Upper lobe of left lung (tissue), 6 donors: ENCODE measurements around the gene STAC. TPM values are rescaled to one million over a fixed set of nuclear protein-coding genes. Genes with fewer than 3 reads are reported as not detected.
"Not testable (repeated sequence)": the region's sequence is repeated elsewhere in the genome, so short reads cannot be mapped to it uniquely, and the experiment has no call there.

ENCODE experiments used
- ATAC-seq, 2 donors: fragments of 200-7000 bp; cut with Tn5 transposase; one replicate each; pipeline ENCODE4 v1.9.1; 2022; ENCODE audit warnings: mild to moderate bottlenecking in 2 of 2, moderate library complexity in 2 of 2; ENCODE audit not compliant: low FRiP score in 2 of 2
- DNase-seq, 2 donors: peaks; one replicate each; pipeline ENCODE4 v3.0.0-alpha.2; 2019 to 2020
- H3K27ac ChIP-seq, 4 donors: fragments of 200-600 bp; sonication (generic); one replicate each; pipeline ENCODE4 v1.5.1; 2016 to 2019
- H3K27me3 ChIP-seq, 4 donors: fragments of 200-600 bp; sonication (generic); one replicate each; pipeline ENCODE4 v1.5.1; 2017 to 2019
- H3K36me3 ChIP-seq, 4 donors: fragments of 200-600 bp; sonication (generic); one replicate each; pipeline ENCODE4 v1.5.1; 2016 to 2019
- H3K4me1 ChIP-seq, 4 donors: fragments of 200-600 bp; sonication (generic); one replicate each; pipeline ENCODE4 v1.5.1; 2018 to 2019
- H3K4me3 ChIP-seq, 4 donors: fragments of 200-600 bp; sonication (generic); one replicate each; pipeline ENCODE4 v1.5.1; 2017 to 2019; ENCODE audit warnings: mild to moderate bottlenecking in 2 of 4, moderate library complexity in 1 of 4
- H3K9me3 ChIP-seq, 4 donors: fragments of 200-600 bp; sonication (generic); one replicate each; pipeline ENCODE4 v1.5.1; 2018 to 2019
- CTCF ChIP-seq, 6 experiments: fragments of 450-650 bp in 4 of 6; fragments of 200-600 bp in 2 of 6; sonication (generic) in 2 of 6; IDR thresholded peaks; one replicate each; pipeline ENCODE4 v1.5.1; 2016 to 2019; ENCODE audit warnings: antibody characterized with exemption in 6 of 6
- EP300 ChIP-seq, 4 donors: sonication (generic); formaldehyde crosslinking; IDR thresholded peaks; one replicate each; pipeline ENCODE4 v1.5.1; 2017; ENCODE audit warnings: antibody characterized with exemption in 4 of 4, control low read depth in 2 of 4
- POLR2A ChIP-seq, 4 donors: fragments of 450-650 bp; IDR thresholded peaks; one replicate each; pipeline ENCODE4 v1.5.1; 2016 to 2017; ENCODE audit warnings: antibody characterized with exemption in 4 of 4, mild to moderate bottlenecking in 2 of 4
- POLR2AphosphoS5 ChIP-seq, 2 donors: sonication (generic); formaldehyde crosslinking; IDR thresholded peaks; one replicate each; pipeline ENCODE4 v1.5.1; 2017; ENCODE audit warnings: antibody characterized with exemption in 2 of 2
- WGBS, 2 donors: methylation state at CpG; one replicate each; pipeline ENCODE4 v1.1.5; 2017 to 2018; 5-methylcytosine and 5-hydroxymethylcytosine counted together
- total RNA-seq, 6 donors: library from RNA; depleted of rRNA in 4 of 6; stranded (reverse); fragments of >200 nt in 4 of 6; gene quantifications; one replicate each; pipeline versions ENCODE4 v1.1.0 to v1.2.1, GENCODE V29; 2016 to 2021
- donor health status: DM: no; HTN: no; CAD: no; lungs with moderate emphysema.
- donor health status: DM: no; HTN: yes; CAD: no; lungs with severe emphysema.

STAC gene
- total RNA-seq, 6 donors from 2014 or later = 11.5 to 31.2 (median 23.5) TPM

DNA sequence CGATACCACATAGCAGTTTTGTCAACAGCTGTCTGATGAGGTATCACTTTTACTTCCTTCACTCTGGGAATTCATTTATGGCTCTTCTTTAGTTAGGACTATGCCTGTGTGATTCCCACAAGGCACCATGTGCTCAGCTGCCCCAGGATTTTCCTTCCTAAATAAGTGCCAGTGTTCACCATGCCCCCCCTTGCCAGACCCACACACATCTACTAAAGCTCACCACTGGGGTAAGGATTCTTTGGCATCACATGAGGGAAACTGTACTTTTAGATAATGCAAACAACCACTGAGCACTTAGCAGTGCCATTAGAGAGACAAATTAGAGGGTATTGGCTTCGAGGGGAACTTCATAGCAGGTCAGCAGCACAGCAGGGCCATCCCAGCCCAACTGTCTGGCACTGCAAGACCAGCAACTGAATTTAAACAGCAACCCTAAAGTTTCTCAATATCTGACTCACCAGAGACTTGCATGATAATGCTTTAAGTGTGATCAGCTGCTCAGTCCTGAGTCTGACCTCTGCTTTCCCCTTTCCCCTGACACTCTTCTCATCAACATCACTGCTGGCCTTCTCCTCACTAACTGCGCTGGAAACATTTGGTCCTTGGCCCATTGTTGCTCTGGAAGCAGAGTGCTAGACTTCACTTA, 114.3 kb downstream of the STAC start:
- WGBS, 2 donors = 59 to 69% methylated on average over 3 of the region's 3 CpGs
- Histone ChIP-seq H3K4me3 (no peak overlapping the region), H3K27ac (peak overlapping the region in 1 of 4 donors; percentile 50), H3K4me1 (peaks cover 8 to 29% (median 19%) of the 10 kb centered on the region in 4 donors), H3K36me3 (no peaks in the 10 kb centered on the region), H3K9me3 (no peaks in the 10 kb centered on the region), H3K27me3 (no peaks in the 10 kb centered on the region)
- DNase-seq (peak in 1 of 2 donors; percentile 43), ATAC-seq (peak; percentile 80 to 92)
- TF ChIP-seq POLR2A (IDR thresholded peaks at IDR 0.05) (peak in 1 of 4 donors; percentile 56), EP300 (IDR thresholded peaks at IDR 0.05) (peak in 1 of 4 donors; percentile 75), CTCF (IDR thresholded peaks at IDR 0.05) (no peak), POLR2AphosphoS5 (IDR thresholded peaks at IDR 0.05) (peak; percentile 49 to 57)

GRCh38 chr3:36496684-36497633, 116.7 kb downstream of the STAC start:
- TF ChIP-seq EP300 (IDR thresholded peaks at IDR 0.05) = peak in 2 of 4 donors; percentile 3 to 19
- TF ChIP-seq CTCF (IDR thresholded peaks at IDR 0.05) = no peak
- peak in 1 of 2 donors; percentile 12 for TF ChIP-seq POLR2AphosphoS5 (IDR thresholded peaks at IDR 0.05)
- no peak for TF ChIP-seq POLR2A (IDR thresholded peaks at IDR 0.05)
- Histone ChIP-seq H3K36me3 (no peaks in the 10 kb centered on the region), H3K4me1 (peaks cover 8 to 29% (median 19%) of the 10 kb centered on the region in 4 donors), H3K27me3 (no peaks in the 10 kb centered on the region), H3K4me3 (no peak overlapping the region), H3K27ac (peak overlapping the region in 3 of 4 donors; percentile 1 to 23 (median 15)), H3K9me3 (no peaks in the 10 kb centered on the region)
- ATAC-seq (peak; percentile 68 to 81), DNase-seq (no peak)
- WGBS, 2 donors = 33 to 56% methylated on average over 2 of the region's 2 CpGs

DNA sequence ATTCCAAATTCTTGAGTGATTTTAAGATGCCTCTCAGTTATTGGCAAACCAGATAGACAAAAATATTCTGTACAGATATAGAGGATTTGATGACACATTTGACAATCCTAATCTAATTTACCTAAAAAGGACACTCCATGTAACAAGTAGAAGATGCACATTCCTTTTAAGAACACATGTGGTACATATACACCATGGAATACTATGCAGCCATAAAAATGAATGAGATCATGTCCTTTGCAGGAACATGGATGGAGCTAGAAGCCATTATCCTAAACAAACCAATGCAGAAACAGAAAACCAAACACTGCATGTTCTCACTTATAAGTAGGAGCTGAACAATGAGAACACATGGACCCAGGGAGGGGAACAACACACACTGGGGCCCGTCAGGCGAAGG, 119.7 kb downstream of the STAC start:
- H3K27me3 ChIP-seq, H3K36me3 ChIP-seq, H3K4me3 ChIP-seq, H3K27ac ChIP-seq, ATAC-seq, DNase-seq, H3K9me3 ChIP-seq: not testable (repeated sequence)
- WGBS, 2 donors = 90 to 94% methylated on average over 2 of the region's 2 CpGs
- peaks cover 8 to 22% (median 17%) of the 10 kb centered on the region in 4 donors for H3K4me1 ChIP-seq

- H3K27me3 ChIP-seq = no peaks in the 10 kb centered on the region
- ATAC-seq = no peak
- WGBS, 2 donors = 68 to 71% methylated on average over 1 of the region's 1 CpG
- peaks cover 0 to 9% (median 6%) of the 10 kb centered on the region in 4 donors for H3K4me1 ChIP-seq
- no peak for TF ChIP-seq CTCF (IDR thresholded peaks at IDR 0.05)
- TF ChIP-seq POLR2AphosphoS5 (IDR thresholded peaks at IDR 0.05) = no peak
- TF ChIP-seq EP300 (IDR thresholded peaks at IDR 0.05) = no peak
- TF ChIP-seq POLR2A (IDR thresholded peaks at IDR 0.05) = no peak
- H3K27ac ChIP-seq = no peak overlapping the region
- DNase-seq = no peak
- H3K36me3 ChIP-seq = no peaks in the 10 kb centered on the region
- no peaks in the 10 kb centered on the region for H3K9me3 ChIP-seq
- H3K4me3 ChIP-seq = no peak overlapping the region
These were observed 121.3 kb downstream of the STAC start for GRCh38 chr3:36501616-36502015.

GRCh38 chr3:36505393-36505792, 125.1 kb downstream of the STAC start:
- WGBS, 2 donors = 72 to 87% methylated on average over 2 of the region's 2 CpGs

More at GRCh38 chr3:36505393-36505792, 125.1 kb downstream of the STAC start:
- TF ChIP-seq POLR2A (IDR thresholded peaks at IDR 0.05) = no peak
- TF ChIP-seq POLR2AphosphoS5 (IDR thresholded peaks at IDR 0.05) = no peak
- no peak for TF ChIP-seq EP300 (IDR thresholded peaks at IDR 0.05)
- TF ChIP-seq CTCF (IDR thresholded peaks at IDR 0.05) = no peak
- no peaks in the 10 kb centered on the region for H3K27me3 ChIP-seq
- H3K36me3 ChIP-seq = no peaks in the 10 kb centered on the region
- no peak overlapping the region for H3K4me3 ChIP-seq
- DNase-seq (no peak), ATAC-seq (no peak)
- H3K9me3 ChIP-seq = no peaks in the 10 kb centered on the region
- H3K27ac ChIP-seq = no peak overlapping the region
- no peaks in the 10 kb centered on the region for H3K4me1 ChIP-seq
